Esophagus squamous epithelium (tissue), 4 donors: Measurements from ENCODE around the gene UBXN10.

Experiments
- POLR2A ChIP-seq, 4 donors: fragments of 450-650 bp; IDR thresholded peaks; one replicate each; pipeline ENCODE4 v1.6.1; 2017; ENCODE audit warnings: antibody characterized with exemption in 4 of 4, mild to moderate bottlenecking in 4 of 4, moderate library complexity in 3 of 4
- TF ChIP-seq, protein P1 (sequence below), 6 experiments: fragments of 450-650 bp in 4 of 6; fragments of 200-600 bp in 2 of 6; sonication (generic) in 2 of 6; IDR thresholded peaks; one replicate each; pipeline ENCODE4 v1.5.1; 2016 to 2019; ENCODE audit warnings: antibody characterized with exemption in 6 of 6, mild to moderate bottlenecking in 4 of 6, moderate library complexity in 4 of 6

DNA sequence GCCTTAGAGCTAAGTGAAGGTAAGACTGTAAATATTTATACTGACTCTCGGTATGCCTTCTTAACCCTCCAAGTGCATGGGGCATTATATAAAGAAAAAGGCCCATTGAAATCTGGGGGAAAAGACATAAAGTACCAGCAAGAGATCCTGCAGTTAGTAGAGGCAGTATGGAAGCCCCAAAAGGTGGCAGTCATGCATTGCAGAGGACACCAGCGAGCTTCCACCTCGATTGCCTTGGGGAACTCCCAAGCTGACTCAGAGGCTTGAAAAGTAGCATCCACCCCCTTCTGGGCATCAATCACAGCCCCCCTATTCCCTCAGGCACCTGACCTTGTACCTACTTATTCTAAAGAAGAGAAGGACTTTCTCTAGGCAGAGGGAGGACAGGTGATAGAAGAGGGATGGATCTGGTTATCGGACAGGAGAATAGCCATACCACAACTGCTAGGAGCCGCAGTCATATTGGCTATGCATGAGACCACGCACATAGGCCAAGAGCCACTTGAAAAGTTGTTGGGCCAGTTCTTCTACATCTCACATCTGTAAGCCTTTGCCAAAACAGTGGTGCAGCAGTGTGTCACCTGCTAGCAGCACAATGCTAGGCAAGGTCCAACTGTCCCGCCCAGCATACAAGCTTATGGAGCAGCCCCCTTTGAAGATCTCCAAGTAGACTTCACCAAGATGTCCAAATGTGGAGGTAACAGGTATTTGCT is 27.4 kb upstream of the UBXN10 start:
- TF ChIP-seq, protein P1, sequence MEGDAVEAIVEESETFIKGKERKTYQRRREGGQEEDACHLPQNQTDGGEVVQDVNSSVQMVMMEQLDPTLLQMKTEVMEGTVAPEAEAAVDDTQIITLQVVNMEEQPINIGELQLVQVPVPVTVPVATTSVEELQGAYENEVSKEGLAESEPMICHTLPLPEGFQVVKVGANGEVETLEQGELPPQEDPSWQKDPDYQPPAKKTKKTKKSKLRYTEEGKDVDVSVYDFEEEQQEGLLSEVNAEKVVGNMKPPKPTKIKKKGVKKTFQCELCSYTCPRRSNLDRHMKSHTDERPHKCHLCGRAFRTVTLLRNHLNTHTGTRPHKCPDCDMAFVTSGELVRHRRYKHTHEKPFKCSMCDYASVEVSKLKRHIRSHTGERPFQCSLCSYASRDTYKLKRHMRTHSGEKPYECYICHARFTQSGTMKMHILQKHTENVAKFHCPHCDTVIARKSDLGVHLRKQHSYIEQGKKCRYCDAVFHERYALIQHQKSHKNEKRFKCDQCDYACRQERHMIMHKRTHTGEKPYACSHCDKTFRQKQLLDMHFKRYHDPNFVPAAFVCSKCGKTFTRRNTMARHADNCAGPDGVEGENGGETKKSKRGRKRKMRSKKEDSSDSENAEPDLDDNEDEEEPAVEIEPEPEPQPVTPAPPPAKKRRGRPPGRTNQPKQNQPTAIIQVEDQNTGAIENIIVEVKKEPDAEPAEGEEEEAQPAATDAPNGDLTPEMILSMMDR (IDR thresholded peaks at IDR 0.05), result no peak
- no peak for TF ChIP-seq POLR2A (IDR thresholded peaks at IDR 0.05)
